Measurements from ENCODE around the gene HLTF. TPM values are rescaled to one million over a fixed set of nuclear protein-coding genes. Genes with fewer than 3 reads are reported as not detected.

The HLTF gene
- total and polyA plus RNA-seq, 2 experiments from 2014 or later, result 89.5 to 146 TPM

- Mint-ChIP-seq H3K9me3 (peaks cover 36% of the 10 kb centered on the region), H3K27me3 (ENCODE audit: insufficient read depth, low read depth, poor library complexity) (peaks cover 9% of the 10 kb centered on the region), H3K36me3 (ENCODE audit: low read depth) (peaks cover 27% of the 10 kb centered on the region; the same call in 2 of the 3 replicates), H3K4me1 (no peaks in the 10 kb centered on the region), H3K27ac (no peak overlapping the region), H3K4me3 (no peak overlapping the region)
- no peak for ATAC-seq
- no peaks in the 10 kb centered on the region for H3K9me2 ChIP-seq (ENCODE audit: insufficient read depth)
- H3K4me1 ChIP-seq (ENCODE audit: insufficient read depth), result no peaks in the 10 kb centered on the region
- H3K36me3 ChIP-seq (ENCODE audit: insufficient read depth), result no peaks in the 10 kb centered on the region
- no peak overlapping the region for H3K4me3 ChIP-seq
- no peak overlapping the region for H2AFZ ChIP-seq
- no peak overlapping the region for H3K4me2 ChIP-seq
- TF ChIP-seq POLR2AphosphoS5 (IDR thresholded peaks at IDR 0.05; ENCODE audit: low read depth) (no peak), NANOG (IDR thresholded peaks at IDR 0.05; ENCODE audit: borderline replicate concordance) (no peak), JUNB (IDR thresholded peaks at IDR 0.05; ENCODE audit: unreplicated experiment) (no peak)
- H3K27me3 ChIP-seq (ENCODE audit: insufficient read depth), result no peaks in the 10 kb centered on the region
- no peaks in the 10 kb centered on the region for H4K20me1 ChIP-seq (replicated peaks; ENCODE audit: insufficient read depth)
- no peak overlapping the region for H3K27ac ChIP-seq (ENCODE audit: low read depth)
- no peak for DNase-seq (ENCODE audit: low spot score)
- no peaks in the 10 kb centered on the region for H3F3A ChIP-seq (replicated peaks; ENCODE audit: low read depth)
- no peaks in the 10 kb centered on the region for H3K79me2 ChIP-seq (replicated peaks; ENCODE audit: insufficient read depth)
Measured at GRCh38 chr3:149104484-149104883, 18.2 kb upstream of the HLTF start.

GRCh38 chr3:149101641-149102040 lies 15.3 kb upstream of the HLTF start:
- Mint-ChIP-seq H3K36me3 (ENCODE audit: low read depth) (peaks cover 31% of the 10 kb centered on the region), H3K27me3 (ENCODE audit: insufficient read depth, low read depth, poor library complexity) (peaks cover 14% of the 10 kb centered on the region), H3K9me3 (peaks cover 33% of the 10 kb centered on the region), H3K4me1 (no peaks in the 10 kb centered on the region), H3K4me3 (no peak overlapping the region), H3K27ac (no peak overlapping the region)
- Histone ChIP-seq H3K4me3 (no peak overlapping the region), H3K4me1 (ENCODE audit: insufficient read depth) (no peaks in the 10 kb centered on the region), H3K79me2 (replicated peaks; ENCODE audit: insufficient read depth) (no peaks in the 10 kb centered on the region), H3K36me3 (ENCODE audit: insufficient read depth) (no peaks in the 10 kb centered on the region), H2AFZ (no peak overlapping the region), H3K9me2 (ENCODE audit: insufficient read depth) (0 out of 2 replicates have a peak, but pooled peaks cover 2% of the 10 kb centered on the region), H3K27me3 (ENCODE audit: insufficient read depth) (no peaks in the 10 kb centered on the region), H3K27ac (ENCODE audit: low read depth) (no peak overlapping the region), H4K20me1 (replicated peaks; ENCODE audit: insufficient read depth) (no peaks in the 10 kb centered on the region), H3K4me2 (no peak overlapping the region), H3F3A (replicated peaks; ENCODE audit: low read depth) (no peaks in the 10 kb centered on the region)
- ATAC-seq (no peak), DNase-seq (ENCODE audit: low spot score) (no peak)
- no peak for TF ChIP-seq NANOG (IDR thresholded peaks at IDR 0.05; ENCODE audit: borderline replicate concordance)
- TF ChIP-seq POLR2AphosphoS5 (IDR thresholded peaks at IDR 0.05; ENCODE audit: low read depth), result no peak
- no peak for TF ChIP-seq ZNF114 (CRISPR knock-in tag; IDR thresholded peaks at IDR 0.05)
- TF ChIP-seq STAT1 (IDR thresholded peaks at IDR 0.05; ENCODE audit: unreplicated experiment), result no peak
- no peak for TF ChIP-seq EZH2phosphoT487 (IDR thresholded peaks at IDR 0.05; ENCODE audit: unreplicated experiment)
- no peak for TF ChIP-seq ZNF462 (CRISPR knock-in tag; IDR thresholded peaks at IDR 0.05)
- TF ChIP-seq CTCF (conservative IDR thresholded peaks at IDR 0.05; ENCODE audit: low read depth in 2 of 2), result no peak
- no peak for TF ChIP-seq EZH2 (IDR thresholded peaks at IDR 0.05; ENCODE audit: low read depth, unreplicated experiment)
- TF ChIP-seq JUNB (IDR thresholded peaks at IDR 0.05; ENCODE audit: unreplicated experiment), result no peak
- TF ChIP-seq ETS1 (IDR thresholded peaks at IDR 0.05), result no peak

Measured in GM23338 (cell line).